Measurements from ENCODE around the gene PERM1.

PERM1 gene

GRCh38 chr1:970973-971730, 10.7 kb downstream of the PERM1 start:
- no peaks in the 10 kb centered on the region for H4K20me1 ChIP-seq (ENCODE audit: low read depth, low read length)
- no peaks in the 10 kb centered on the region for H3K27me3 ChIP-seq (ENCODE audit: low read length)
- no peaks in the 10 kb centered on the region for H3K9me2 ChIP-seq (replicated peaks; ENCODE audit: insufficient read depth, low read length)
- H3K27ac ChIP-seq (ENCODE audit: low read depth, low read length): no peak overlapping the region
- H3K9ac ChIP-seq (ENCODE audit: low read length): no peak overlapping the region
- TF ChIP-seq, protein P1, sequence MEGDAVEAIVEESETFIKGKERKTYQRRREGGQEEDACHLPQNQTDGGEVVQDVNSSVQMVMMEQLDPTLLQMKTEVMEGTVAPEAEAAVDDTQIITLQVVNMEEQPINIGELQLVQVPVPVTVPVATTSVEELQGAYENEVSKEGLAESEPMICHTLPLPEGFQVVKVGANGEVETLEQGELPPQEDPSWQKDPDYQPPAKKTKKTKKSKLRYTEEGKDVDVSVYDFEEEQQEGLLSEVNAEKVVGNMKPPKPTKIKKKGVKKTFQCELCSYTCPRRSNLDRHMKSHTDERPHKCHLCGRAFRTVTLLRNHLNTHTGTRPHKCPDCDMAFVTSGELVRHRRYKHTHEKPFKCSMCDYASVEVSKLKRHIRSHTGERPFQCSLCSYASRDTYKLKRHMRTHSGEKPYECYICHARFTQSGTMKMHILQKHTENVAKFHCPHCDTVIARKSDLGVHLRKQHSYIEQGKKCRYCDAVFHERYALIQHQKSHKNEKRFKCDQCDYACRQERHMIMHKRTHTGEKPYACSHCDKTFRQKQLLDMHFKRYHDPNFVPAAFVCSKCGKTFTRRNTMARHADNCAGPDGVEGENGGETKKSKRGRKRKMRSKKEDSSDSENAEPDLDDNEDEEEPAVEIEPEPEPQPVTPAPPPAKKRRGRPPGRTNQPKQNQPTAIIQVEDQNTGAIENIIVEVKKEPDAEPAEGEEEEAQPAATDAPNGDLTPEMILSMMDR (IDR thresholded peaks at IDR 0.05; ENCODE audit: insufficient read depth, low read length, poor library complexity, severe bottlenecking): no peak
- no peak for TF ChIP-seq EZH2phosphoT487 (conservative IDR thresholded peaks at IDR 0.05; ENCODE audit: low read length)
- no peak overlapping the region for H3K4me2 ChIP-seq (ENCODE audit: low read depth, low read length, poor library complexity, severe bottlenecking)
- H3K79me2 ChIP-seq (ENCODE audit: insufficient read depth, low read length): no peaks in the 10 kb centered on the region
- no peaks in the 10 kb centered on the region for H3K36me3 ChIP-seq (ENCODE audit: low read length)
- no peaks in the 10 kb centered on the region for H3F3A ChIP-seq (ENCODE audit: insufficient read depth)
- H3K4me3 ChIP-seq (ENCODE audit: insufficient read depth, low read length, poor library complexity, severe bottlenecking): no peak overlapping the region
- no peak overlapping the region for H2AFZ ChIP-seq (ENCODE audit: low read depth, low read length, severe bottlenecking)
- H3K9me3 ChIP-seq (ENCODE audit: insufficient read depth, low read length): no peaks in the 10 kb centered on the region

- Histone ChIP-seq H3K79me2 (ENCODE audit: insufficient read depth, low read length) (no peaks in the 10 kb centered on the region), H4K20me1 (ENCODE audit: low read depth, low read length) (no peaks in the 10 kb centered on the region), H3K9me3 (ENCODE audit: insufficient read depth, low read length) (no peaks in the 10 kb centered on the region), H2AFZ (ENCODE audit: low read depth, low read length, severe bottlenecking) (no peak overlapping the region), H3K36me3 (ENCODE audit: low read length) (no peaks in the 10 kb centered on the region), H3K9me2 (replicated peaks; ENCODE audit: insufficient read depth, low read length) (no peaks in the 10 kb centered on the region), H3K9ac (ENCODE audit: low read length) (no peak overlapping the region), H3F3A (ENCODE audit: insufficient read depth) (no peaks in the 10 kb centered on the region), H3K4me3 (ENCODE audit: insufficient read depth, low read length, poor library complexity, severe bottlenecking) (no peak overlapping the region), H3K27ac (ENCODE audit: low read depth, low read length) (no peak overlapping the region), H3K4me2 (ENCODE audit: low read depth, low read length, poor library complexity, severe bottlenecking) (no peak overlapping the region), H3K27me3 (ENCODE audit: low read length) (no peaks in the 10 kb centered on the region)
- TF ChIP-seq EZH2phosphoT487 (conservative IDR thresholded peaks at IDR 0.05; ENCODE audit: low read length): no peak
- TF ChIP-seq, protein P1 (IDR thresholded peaks at IDR 0.05; ENCODE audit: insufficient read depth, low read length, poor library complexity, severe bottlenecking): no peak
Observed at GRCh38 chr1:970242-970972, 11.5 kb downstream of the PERM1 start.

DNA sequence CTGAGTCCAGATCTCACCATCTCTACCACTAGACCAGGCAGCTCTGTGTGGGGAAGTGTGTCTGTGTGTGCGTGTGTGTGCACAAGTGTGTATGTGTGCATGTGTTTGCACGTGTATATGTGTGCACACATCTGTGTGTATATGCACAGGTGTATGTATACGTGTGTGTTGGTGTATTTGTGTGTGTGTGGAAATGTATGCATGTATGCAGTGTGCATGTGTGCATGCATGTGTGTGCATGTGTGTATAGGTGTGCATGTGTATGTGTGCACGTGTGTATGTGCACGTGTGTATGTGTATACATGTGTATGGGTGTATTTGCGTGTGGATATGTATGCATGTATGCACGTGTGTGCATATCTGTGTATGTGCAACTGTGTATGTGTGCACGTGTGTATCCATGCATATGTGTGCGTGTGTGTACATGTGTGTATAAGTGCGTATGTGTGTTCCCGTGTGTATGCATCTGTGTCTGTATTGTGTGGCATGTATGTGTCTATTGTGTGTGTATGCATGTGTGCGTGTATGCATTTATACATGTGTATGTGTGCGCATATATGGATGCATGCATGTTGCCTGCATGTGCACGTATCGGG, 12.5 kb downstream of the PERM1 start:
- TF ChIP-seq, protein P1 (IDR thresholded peaks at IDR 0.05; ENCODE audit: insufficient read depth, low read length, poor library complexity, severe bottlenecking): no peak
- TF ChIP-seq EZH2phosphoT487 (conservative IDR thresholded peaks at IDR 0.05; ENCODE audit: low read length): no peak
- no peak overlapping the region for H3K9ac ChIP-seq (ENCODE audit: low read length)
- no peaks in the 10 kb centered on the region for H4K20me1 ChIP-seq (ENCODE audit: low read depth, low read length)
- H3K9me3 ChIP-seq (ENCODE audit: insufficient read depth, low read length): no peaks in the 10 kb centered on the region
- H3K36me3 ChIP-seq (ENCODE audit: low read length): no peaks in the 10 kb centered on the region
- no peak overlapping the region for H2AFZ ChIP-seq (ENCODE audit: low read depth, low read length, severe bottlenecking)
- no peaks in the 10 kb centered on the region for H3K27me3 ChIP-seq (ENCODE audit: low read length)
- no peaks in the 10 kb centered on the region for H3F3A ChIP-seq (ENCODE audit: insufficient read depth)
- H3K79me2 ChIP-seq (ENCODE audit: insufficient read depth, low read length): no peaks in the 10 kb centered on the region
- H3K4me3 ChIP-seq (ENCODE audit: insufficient read depth, low read length, poor library complexity, severe bottlenecking): no peak overlapping the region
- H3K9me2 ChIP-seq (replicated peaks; ENCODE audit: insufficient read depth, low read length): no peaks in the 10 kb centered on the region
- no peak overlapping the region for H3K27ac ChIP-seq (ENCODE audit: low read depth, low read length)
- no peak overlapping the region for H3K4me2 ChIP-seq (ENCODE audit: low read depth, low read length, poor library complexity, severe bottlenecking)

Data from SU-DHL-6 (cell line).